Smooth muscle cell (in vitro differentiated cells): Measurements from ENCODE around the gene PLEKHG7. TPM values are rescaled to one million over a fixed set of nuclear protein-coding genes. Genes with fewer than 3 reads are reported as not detected.

ENCODE experiments used
- DNase-seq: peaks from one replicate; lab custom pipeline; 2025; ENCODE audit not compliant: unreplicated experiment; lab: John Stamatoyannopoulos, UW
- H2AFZ ChIP-seq: fragments of 200-600 bp; sonication (generic); 2 replicates; pipeline ENCODE4 v1.6.0; 2016; ENCODE audit warnings: antibody characterized with exemption, low read depth, mild to moderate bottlenecking
- H3F3A ChIP-seq: fragments of 200-600 bp; sonication (generic); 2 replicates; pipeline ENCODE4 v1.6.0; 2017; ENCODE audit warnings: antibody characterized with exemption, low read depth
- H3K27ac ChIP-seq: fragments of 200-600 bp; sonication (generic); 2 replicates; pipeline ENCODE4 v1.5.1; 2016; ENCODE audit warnings: low read depth, mild to moderate bottlenecking
- H3K27me3 ChIP-seq: fragments of 200-600 bp; sonication (generic); 2 replicates; pipeline ENCODE4 v1.6.1; 2016; ENCODE audit warnings: low read depth, mild to moderate bottlenecking
- H3K36me3 ChIP-seq: fragments of 200-600 bp; sonication (generic); 2 replicates; pipeline ENCODE4 v1.5.1; 2016; ENCODE audit warnings: low read depth
- H3K4me1 ChIP-seq: fragments of 200-600 bp; sonication (generic); 2 replicates; pipeline ENCODE4 v1.5.1; 2016; ENCODE audit warnings: low read depth
- H3K4me2 ChIP-seq: fragments of 200-600 bp; sonication (generic); 2 replicates; pipeline ENCODE4 v1.6.0; 2016; ENCODE audit warnings: mild to moderate bottlenecking
- H3K4me3 ChIP-seq: fragments of 200-600 bp; sonication (generic); 2 replicates; pipeline ENCODE4 v1.5.1; 2016; ENCODE audit warnings: mild to moderate bottlenecking
- H3K79me2 ChIP-seq: fragments of 200-600 bp; sonication (generic); 2 replicates; pipeline ENCODE4 v1.6.0; 2016; ENCODE audit warnings: low read depth, mild to moderate bottlenecking
- H3K9ac ChIP-seq: fragments of 200-600 bp; sonication (generic); 2 replicates; pipeline ENCODE4 v1.6.0; 2016; ENCODE audit warnings: low read depth
- H3K9me3 ChIP-seq: fragments of 200-600 bp; sonication (generic); replicated peaks from 2 replicates; pipeline ENCODE4 v1.5.1; 2016; ENCODE audit warnings: low read depth
- H4K20me1 ChIP-seq: fragments of 200-600 bp; sonication (generic); 2 replicates; pipeline ENCODE4 v1.6.0; 2016; ENCODE audit warnings: low read depth
- CTCF ChIP-seq: fragments of 200-600 bp; sonication (generic); IDR thresholded peaks from 2 replicates; pipeline ENCODE4 v1.5.1; 2017; ENCODE audit warnings: borderline replicate concordance, mild to moderate bottlenecking, antibody characterized with exemption; ENCODE audit not compliant: insufficient read depth, poor library complexity, severe bottlenecking
- WGBS: methylation state at CpG from one replicate; pipeline ENCODE4 v1.1.7; 2016; ENCODE audit warnings: low lambda C conversion rate; 5-methylcytosine and 5-hydroxymethylcytosine counted together
- polyA plus RNA-seq: library from polyadenylated mRNA; unstranded; fragments of >200 nt; fragmentation: Nextera tagmentation; extraction: Ambion mirVana; gene quantifications from 2 replicates; pipeline ENCODE4 v1.2.1, GENCODE V29; 2016
- total RNA-seq: library from RNA; depleted of rRNA; stranded (reverse); fragments of >200 nt; gene quantifications from 2 replicates; pipeline ENCODE4 v1.2.3, GENCODE V29; 2014

PLEKHG7 gene
- total and polyA plus RNA-seq, 2 experiments from 2014 or later, result not detected

GRCh38 chr12:92821142-92821541 is 118.4 kb downstream of the PLEKHG7 start:
- Histone ChIP-seq H3K36me3 (peaks cover 5% of the 10 kb centered on the region), H3K4me3 (no peak overlapping the region), H3K4me1 (no peaks in the 10 kb centered on the region), H3K27ac (no peak overlapping the region), H2AFZ (no peak overlapping the region), H3K79me2 (no peaks in the 10 kb centered on the region), H3K4me2 (no peak overlapping the region), H4K20me1 (no peaks in the 10 kb centered on the region), H3K9me3 (no peaks in the 10 kb centered on the region), H3K27me3 (no peaks in the 10 kb centered on the region), H3F3A (no peaks in the 10 kb centered on the region), H3K9ac (no peak overlapping the region)
- no peak for TF ChIP-seq CTCF
- DNase-seq, result no peak
- 89% methylated on average over 3 of the region's 3 CpGs for WGBS

Other genes with a start within 250 kb of the PLEKHG7 start
- gene EEA1, start 226.3 kb downstream of the PLEKHG7 start, total RNA-seq, result 25.1 and 28.5 TPM in 2 replicates
- 22.7 and 29.0 TPM in 2 replicates for gene EEA1, start 226.3 kb downstream of the PLEKHG7 start, polyA plus RNA-seq